ENCODE results near the gene UBE2Q2. TPM values are rescaled to one million over a fixed set of nuclear protein-coding genes. Genes with fewer than 3 reads are reported as not detected.
"Not testable (repeated sequence)": the region's sequence is repeated elsewhere in the genome, so short reads cannot be mapped to it uniquely, and the experiment has no call there.

UBE2Q2 gene
- total RNA-seq, 4 donors from 2014 or later, result 64.3 to 76.7 (median 73.3) TPM

DNA sequence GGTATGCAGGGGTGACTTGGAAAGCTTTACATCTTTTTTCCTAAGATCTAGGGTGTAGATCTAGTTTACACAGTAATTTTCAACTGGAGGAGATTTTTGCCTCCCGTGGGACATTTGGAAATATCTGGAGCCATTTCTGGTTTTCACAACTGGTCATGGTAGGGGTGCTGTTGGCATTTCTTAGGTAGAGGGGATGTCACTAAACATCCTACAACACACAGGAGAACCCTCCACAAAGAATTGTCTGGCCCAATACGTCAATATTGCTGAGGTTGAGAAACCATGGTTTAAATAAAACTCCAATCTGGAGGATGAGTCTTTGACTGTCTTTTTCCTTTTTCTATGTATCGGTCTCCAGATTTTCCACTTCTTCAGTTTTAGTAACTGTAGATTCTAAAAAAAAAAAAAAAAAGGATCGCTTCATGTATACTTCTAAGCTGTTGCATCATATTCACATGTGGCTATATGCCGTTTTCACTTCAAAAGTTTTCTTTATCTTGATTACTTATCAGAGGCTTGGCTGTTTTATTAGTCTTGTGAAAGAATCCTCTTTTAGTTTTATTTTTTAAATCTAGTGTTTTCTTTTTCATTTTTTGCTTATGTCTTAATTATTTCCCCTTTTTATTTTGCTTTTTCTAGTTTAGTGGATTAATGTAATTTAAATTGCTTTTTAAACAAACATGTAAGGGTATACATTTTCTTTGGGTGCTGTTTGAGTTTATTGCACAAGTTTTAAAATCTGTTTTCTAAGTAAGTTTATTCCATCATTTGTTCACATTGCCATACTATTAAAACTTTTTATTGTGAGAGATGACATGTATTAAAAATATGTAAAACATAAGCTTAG lies 21.2 kb downstream of the UBE2Q2 start:
- peaks cover 0 to 12% (median 4%) of the 10 kb centered on the region in 4 donors for H3K4me1 ChIP-seq
- DNase-seq (ENCODE audit: extremely low spot score), result no peak
- WGBS, result 84% methylated on average over 5 of the region's 5 CpGs
- no peak overlapping the region for H3K4me3 ChIP-seq
- no peaks in the 10 kb centered on the region for H3K9me3 ChIP-seq
- H3K27ac ChIP-seq (replicated peaks in 1 of 4), result no peak overlapping the region
- intact Hi-C loops (cut with DNase I), result no loop called here
- H3K36me3 ChIP-seq, result peaks cover 0 to 25% (median 16%) of the 10 kb centered on the region in 4 donors
- no peaks in the 10 kb centered on the region for H3K27me3 ChIP-seq
- TF ChIP-seq POLR2A (IDR thresholded peaks at IDR 0.05; ENCODE audit: low read depth) (no peak), POLR2AphosphoS5 (IDR thresholded peaks at IDR 0.05) (no peak), EP300 (IDR thresholded peaks at IDR 0.05) (no peak)

DNA sequence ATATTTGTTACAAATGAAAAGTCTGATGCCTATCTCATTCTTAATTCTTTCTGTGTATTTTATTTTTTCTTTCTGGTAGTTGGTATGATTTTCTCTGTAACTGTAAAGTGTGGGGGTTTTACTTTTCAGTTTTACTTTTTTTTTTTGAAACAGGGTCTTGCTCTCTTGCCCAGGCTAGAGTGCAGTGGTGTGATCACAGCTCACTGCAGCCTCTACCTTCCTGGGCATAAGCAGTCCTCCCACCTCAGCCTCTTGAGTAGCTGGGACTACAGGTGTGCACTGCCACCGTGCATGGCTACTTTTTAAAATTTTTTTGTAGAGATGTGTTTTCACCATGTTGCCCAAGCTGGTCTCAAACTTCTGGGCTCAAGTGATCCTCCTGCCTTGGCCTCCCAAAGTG lies 22.8 kb downstream of the UBE2Q2 start:
- H3K27me3 ChIP-seq; H3K4me3 ChIP-seq; intact Hi-C loops (cut with DNase I); H3K9me3 ChIP-seq; H3K27ac ChIP-seq (replicated peaks in 1 of 4); DNase-seq (ENCODE audit: extremely low spot score): not testable (repeated sequence)
- 87% methylated on average over 1 of the region's 1 CpG for WGBS
- Histone ChIP-seq H3K36me3 (peaks cover 0 to 32% (median 16%) of the 10 kb centered on the region in 4 donors), H3K4me1 (peaks cover 0 to 12% (median 4%) of the 10 kb centered on the region in 4 donors)

DNA sequence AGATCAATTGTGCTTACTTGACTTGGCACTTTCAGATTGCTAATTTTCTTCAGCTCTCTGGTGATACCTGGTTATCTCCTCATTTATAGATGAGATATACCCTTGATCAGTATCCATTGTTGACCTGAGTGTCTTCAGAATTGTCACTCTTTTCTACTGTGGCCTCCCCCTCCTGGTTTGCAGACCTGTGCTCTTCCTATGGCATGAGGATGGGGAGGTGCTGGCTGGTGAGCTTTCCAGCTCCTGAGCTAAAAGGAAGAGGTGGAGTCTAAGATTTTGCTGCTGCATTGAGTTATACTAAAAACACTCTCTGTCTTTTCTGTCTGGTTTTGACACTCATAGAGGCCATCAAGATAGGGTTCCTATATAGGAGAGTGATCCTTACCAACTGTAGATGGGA lies 23.7 kb downstream of the UBE2Q2 start:
- Histone ChIP-seq H3K4me1 (peaks cover 0 to 8% (median 4%) of the 10 kb centered on the region in 4 donors), H3K4me3 (no peak overlapping the region), H3K36me3 (peaks cover 0 to 29% (median 15%) of the 10 kb centered on the region in 4 donors), H3K9me3 (no peaks in the 10 kb centered on the region), H3K27me3 (no peaks in the 10 kb centered on the region), H3K27ac (replicated peaks in 1 of 4) (no peak overlapping the region)
- intact Hi-C loops (cut with DNase I), result no loop called here
- DNase-seq (ENCODE audit: extremely low spot score), result no peak
- TF ChIP-seq POLR2A (IDR thresholded peaks at IDR 0.05; ENCODE audit: low read depth) (no peak), POLR2AphosphoS5 (IDR thresholded peaks at IDR 0.05) (no peak), EP300 (IDR thresholded peaks at IDR 0.05) (no peak)
- TF ChIP-seq, protein P1, sequence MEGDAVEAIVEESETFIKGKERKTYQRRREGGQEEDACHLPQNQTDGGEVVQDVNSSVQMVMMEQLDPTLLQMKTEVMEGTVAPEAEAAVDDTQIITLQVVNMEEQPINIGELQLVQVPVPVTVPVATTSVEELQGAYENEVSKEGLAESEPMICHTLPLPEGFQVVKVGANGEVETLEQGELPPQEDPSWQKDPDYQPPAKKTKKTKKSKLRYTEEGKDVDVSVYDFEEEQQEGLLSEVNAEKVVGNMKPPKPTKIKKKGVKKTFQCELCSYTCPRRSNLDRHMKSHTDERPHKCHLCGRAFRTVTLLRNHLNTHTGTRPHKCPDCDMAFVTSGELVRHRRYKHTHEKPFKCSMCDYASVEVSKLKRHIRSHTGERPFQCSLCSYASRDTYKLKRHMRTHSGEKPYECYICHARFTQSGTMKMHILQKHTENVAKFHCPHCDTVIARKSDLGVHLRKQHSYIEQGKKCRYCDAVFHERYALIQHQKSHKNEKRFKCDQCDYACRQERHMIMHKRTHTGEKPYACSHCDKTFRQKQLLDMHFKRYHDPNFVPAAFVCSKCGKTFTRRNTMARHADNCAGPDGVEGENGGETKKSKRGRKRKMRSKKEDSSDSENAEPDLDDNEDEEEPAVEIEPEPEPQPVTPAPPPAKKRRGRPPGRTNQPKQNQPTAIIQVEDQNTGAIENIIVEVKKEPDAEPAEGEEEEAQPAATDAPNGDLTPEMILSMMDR (IDR thresholded peaks at IDR 0.05), result no peak

DNA sequence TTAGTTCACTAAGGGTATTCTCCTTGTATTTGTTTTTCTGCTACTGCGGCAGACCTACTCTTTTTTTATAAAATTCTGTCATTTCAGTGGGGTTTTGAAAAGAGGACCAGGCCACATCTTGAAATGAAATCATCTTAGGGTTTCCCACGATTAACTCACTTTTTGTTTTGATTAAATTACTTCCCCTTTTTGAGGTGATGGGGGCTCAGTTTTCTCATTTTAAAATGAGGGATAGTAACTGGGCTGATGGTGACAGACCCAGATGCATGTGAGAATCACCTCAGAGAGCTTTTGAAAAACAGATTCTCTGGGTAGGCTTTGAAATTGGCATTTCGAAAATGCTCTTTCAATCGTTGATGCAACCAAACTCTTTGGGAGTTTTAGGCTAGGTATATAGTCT lies 24.2 kb downstream of the UBE2Q2 start:
- H3K27ac ChIP-seq (replicated peaks in 1 of 4), result no peak overlapping the region
- TF ChIP-seq EP300 (IDR thresholded peaks at IDR 0.05), result no peak
- TF ChIP-seq, protein P1 (IDR thresholded peaks at IDR 0.05), result no peak
- TF ChIP-seq POLR2A (IDR thresholded peaks at IDR 0.05; ENCODE audit: low read depth), result no peak
- no peak for TF ChIP-seq POLR2AphosphoS5 (IDR thresholded peaks at IDR 0.05)
- no peak overlapping the region for H3K4me3 ChIP-seq
- DNase-seq (ENCODE audit: extremely low spot score), result no peak
- 70% methylated on average over 4 of the region's 4 CpGs for WGBS
- intact Hi-C loops (cut with DNase I), result no loop called here
- H3K4me1 ChIP-seq, result peaks cover 0 to 5% (median 4%) of the 10 kb centered on the region in 4 donors
- H3K36me3 ChIP-seq, result peaks cover 0 to 27% (median 13%) of the 10 kb centered on the region in 4 donors
- no peaks in the 10 kb centered on the region for H3K9me3 ChIP-seq
- H3K27me3 ChIP-seq, result no peaks in the 10 kb centered on the region

DNA sequence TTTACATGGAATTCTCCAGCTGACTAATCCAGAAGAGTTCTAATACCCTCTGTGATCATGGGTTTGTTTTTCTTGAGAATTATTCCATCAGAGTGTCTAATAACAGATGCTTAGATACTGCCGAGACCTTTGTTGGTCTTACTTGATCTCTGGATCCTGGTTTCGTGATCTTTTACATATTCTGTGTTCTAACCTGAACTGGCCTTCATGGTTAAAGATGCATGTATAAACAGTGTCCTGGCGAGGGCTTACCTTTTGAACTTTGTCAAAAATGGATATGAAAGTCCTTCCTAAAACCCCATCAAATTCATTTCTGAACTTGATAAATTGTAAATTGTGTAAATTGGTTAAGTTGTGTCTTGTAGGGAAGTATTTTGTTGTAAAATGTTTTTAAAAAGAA lies 24.8 kb downstream of the UBE2Q2 start:
- H3K27ac ChIP-seq (replicated peaks in 1 of 4), result no peak overlapping the region
- TF ChIP-seq, protein P1 (IDR thresholded peaks at IDR 0.05), result no peak
- no peak for TF ChIP-seq POLR2AphosphoS5 (IDR thresholded peaks at IDR 0.05)
- no peak for TF ChIP-seq EP300 (IDR thresholded peaks at IDR 0.05)
- no peak for TF ChIP-seq POLR2A (IDR thresholded peaks at IDR 0.05; ENCODE audit: low read depth)
- no peaks in the 10 kb centered on the region for H3K27me3 ChIP-seq
- peaks cover 0 to 5% (median 4%) of the 10 kb centered on the region in 4 donors for H3K4me1 ChIP-seq
- no peaks in the 10 kb centered on the region for H3K9me3 ChIP-seq
- no peak for DNase-seq (ENCODE audit: extremely low spot score)
- WGBS, result 97% methylated on average over 3 of the region's 3 CpGs
- intact Hi-C loops (cut with DNase I), result no loop called here
- H3K36me3 ChIP-seq, result peaks cover 0 to 27% (median 13%) of the 10 kb centered on the region in 4 donors
- H3K4me3 ChIP-seq, result no peak overlapping the region
